HCEC 1CT (cell line): ENCODE measurements around the gene ARHGAP12.
"Not testable (repeated sequence)": the region's sequence is repeated elsewhere in the genome, so short reads cannot be mapped to it uniquely, and the experiment has no call there.

Experiments
- DNase-seq: peaks from one replicate; pipeline ENCODE4 v3.0.0-alpha.2; 2017

Gene ARHGAP12

DNA sequence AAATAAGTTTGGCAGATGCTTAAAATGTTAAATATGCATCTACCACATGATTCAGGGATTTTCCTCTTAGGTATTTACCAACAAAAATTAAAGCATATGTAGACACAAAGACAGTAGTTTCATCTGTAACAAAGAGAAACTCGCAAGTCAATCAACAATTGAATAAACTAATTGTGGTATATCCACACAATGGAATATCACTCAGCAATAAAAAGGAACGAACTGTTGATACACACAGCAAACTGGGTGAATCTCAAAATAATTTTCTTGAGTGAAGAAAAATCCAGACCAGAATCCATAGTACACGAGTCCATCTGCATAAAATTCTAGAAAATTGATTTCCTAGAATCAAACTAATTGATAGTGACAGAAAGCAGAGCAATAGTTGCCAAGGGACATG lies 5.2 kb downstream of the ARHGAP12 start:
- DNase-seq: no peak

DNA sequence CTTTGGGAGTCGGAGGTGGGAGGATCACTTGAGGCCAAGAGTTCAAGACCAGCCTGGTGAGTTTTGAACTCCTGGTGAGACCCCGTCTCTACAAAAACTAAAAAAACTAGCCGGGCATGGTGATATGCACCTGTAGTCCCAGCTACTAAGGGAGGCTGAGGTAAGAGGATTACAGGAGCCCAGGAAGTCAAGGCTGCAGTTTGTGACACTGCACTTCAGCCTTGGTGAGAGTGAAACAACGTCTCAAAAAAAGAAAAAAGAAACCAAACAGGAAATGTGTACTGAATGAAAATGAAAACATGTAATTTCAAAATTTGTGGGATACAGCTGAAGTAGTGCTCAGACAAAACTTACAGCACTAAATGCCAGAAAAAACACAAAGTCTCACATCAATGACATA lies 7.6 kb downstream of the ARHGAP12 start:
- DNase-seq: no peak

DNA sequence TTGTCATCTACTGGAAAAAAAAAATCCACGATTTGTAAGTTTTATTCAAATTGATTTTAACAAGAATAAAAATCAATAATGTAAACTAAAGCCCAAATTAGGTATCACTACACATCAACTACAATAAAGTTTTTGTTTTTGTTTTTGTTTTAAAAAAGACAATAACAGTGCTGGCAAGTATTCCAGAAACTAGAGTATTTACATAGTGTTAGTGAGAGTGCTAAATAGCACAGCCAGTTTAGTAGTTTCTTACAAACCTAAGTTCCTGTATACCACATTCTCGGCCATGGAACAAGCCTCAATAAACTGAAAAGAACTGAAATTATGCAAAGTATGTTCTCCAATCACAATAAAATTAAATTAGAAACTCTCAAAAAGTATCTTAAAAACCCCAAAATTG lies 8.1 kb downstream of the ARHGAP12 start:
- DNase-seq: no peak

DNA sequence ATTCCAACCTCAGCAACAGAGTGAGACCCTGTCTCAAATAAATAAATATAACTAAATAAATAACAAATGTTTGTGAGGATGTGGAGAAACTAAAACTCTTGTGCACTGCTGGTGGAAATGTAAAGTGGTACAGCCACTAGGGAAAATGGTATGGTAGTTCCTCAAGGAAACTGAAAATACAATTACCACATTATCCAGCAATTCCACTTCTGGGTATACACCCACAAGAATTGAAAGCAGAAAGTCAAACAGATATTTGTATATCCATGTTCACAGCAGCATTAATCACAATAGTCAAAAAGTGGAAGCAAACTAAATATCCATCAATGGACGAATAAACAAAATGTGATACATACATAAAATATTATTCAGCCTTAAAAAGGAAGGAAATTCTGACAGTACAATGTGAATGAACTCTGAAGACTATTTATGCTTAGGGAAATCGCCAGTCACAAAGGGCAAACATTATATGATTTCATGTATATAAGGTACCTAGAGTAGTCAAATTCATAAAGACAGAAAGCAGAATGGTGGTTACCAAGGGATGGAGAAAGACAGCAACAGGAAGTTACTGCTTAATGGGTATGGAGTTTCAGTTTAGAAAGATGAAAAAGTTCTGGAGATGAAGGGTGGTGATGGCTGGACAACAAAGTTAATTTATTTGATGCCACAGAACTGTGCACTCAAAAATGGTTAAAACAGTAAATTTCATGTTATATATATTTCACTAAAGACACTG lies 9.8 kb downstream of the ARHGAP12 start:
- DNase-seq: no peak

DNA sequence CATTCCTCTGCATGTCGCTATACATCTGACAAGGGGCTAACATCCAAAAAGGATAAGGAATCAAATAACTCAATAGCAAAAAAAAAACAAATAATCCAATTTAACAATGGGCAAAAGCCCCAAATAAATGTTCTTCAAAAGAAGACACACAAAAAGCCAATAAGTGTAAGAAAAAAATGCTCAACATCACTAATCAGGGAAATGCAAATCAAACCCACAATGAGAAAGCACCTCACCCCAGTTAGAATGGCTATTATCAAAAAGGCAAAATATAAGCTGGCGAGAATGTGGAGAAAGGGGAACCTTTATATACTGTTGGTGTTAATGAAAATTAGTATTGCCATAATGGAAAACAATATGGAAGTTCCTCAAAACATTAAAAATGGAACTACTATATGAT lies 14.3 kb downstream of the ARHGAP12 start:
- DNase-seq: no peak

DNA sequence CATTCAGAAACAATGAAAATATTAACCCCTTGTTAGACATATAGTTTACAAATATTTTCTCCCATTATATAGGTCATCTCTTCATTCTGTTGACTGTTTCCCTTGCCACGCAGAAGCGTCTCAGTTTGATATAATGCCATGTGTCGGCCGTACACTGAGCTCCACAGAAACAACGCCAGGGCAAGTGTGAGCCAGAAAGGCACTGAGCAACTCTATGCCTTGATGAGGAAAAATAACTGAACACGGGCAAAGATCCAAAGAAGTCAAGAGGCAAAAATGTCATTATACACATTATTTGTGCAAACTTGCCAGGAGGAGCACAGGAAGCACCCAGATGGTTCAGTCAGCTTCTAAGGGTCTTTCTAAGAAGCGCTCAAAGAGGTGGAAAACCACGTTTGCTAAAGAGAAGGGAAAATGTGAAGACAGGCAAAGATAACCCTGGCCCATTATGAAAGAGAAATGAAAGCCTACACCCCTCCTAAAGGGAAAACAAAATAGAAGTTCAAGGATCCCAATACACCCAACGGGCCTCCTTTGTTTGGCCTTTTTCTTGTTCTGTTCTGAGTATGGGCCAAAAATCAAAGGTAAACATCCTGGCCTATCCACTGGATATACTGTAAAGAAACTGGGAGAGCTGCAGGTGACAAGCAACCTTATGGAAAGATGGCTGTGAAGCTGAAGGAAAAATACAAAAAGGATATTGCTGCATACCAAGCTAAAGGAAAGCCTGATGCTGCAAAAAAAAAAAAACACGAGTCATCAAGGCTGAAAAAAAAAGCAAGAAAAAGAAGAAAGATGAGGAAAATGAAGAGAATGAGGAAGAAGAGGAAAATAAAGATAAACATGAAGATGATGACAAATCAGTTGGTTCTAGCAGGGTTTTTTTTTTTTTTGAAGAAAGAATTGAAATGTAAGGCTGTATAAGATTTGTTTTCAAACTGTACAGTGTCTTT lies 15.5 kb downstream of the ARHGAP12 start:
- DNase-seq: no peak

DNA sequence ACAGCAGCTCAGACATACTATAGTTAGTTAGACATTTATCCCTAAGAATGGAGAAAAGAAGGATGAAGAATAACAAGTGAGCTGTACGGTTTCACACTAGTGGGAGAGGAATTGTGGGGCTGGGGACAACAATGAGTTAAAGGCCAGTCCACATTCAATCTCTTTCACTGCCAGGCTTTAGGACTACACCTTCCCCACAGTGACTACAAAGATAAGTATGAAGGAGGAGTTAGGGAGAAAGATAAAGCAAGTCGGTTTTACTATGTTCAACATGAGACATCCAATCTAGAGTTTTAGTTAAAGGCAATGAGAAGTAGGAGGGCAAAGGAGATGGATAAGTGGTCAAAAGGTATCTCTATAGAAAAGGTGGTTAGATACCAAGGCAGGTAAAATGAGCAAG lies 16.3 kb downstream of the ARHGAP12 start:
- peak; percentile 21 for DNase-seq

DNA sequence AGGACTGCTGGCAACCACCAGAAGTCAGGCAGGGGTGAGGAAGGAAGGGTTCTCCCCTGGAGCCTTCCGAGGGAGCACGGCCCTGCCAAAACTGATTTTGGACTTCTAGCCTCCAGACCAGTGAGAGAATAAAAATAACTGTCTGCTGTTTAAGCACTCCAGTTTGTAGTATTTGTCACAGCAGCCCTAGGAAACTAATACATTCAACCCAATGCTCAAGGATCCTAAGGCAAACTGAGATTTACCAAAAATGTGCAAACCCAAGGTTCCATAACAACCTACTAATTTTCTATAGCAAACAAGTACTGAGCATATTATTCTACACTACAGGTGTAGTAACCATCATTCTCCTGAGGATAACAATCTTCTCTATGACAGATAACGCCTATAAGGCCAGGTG lies 18.6 kb downstream of the ARHGAP12 start:
- no peak for DNase-seq

DNA sequence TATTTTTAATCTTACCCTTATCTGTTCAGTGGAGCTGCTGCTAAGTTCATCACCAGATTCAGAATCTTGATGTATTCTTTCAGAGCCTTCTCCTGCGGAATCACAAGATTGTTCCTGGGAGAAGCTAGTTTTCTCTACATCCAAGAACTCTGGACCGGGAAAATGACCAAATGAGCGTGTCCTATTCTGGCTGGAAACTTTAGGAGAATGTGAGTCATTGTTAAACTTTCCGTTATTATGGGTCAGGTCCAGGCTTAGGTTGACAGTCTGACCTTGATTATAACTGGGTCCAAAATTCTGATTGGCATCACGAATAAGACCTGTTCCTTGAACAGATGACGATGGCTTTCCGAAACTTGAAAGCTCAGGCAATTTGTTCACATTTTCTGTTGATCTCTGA lies 20.5 kb downstream of the ARHGAP12 start:
- DNase-seq: no peak

DNA sequence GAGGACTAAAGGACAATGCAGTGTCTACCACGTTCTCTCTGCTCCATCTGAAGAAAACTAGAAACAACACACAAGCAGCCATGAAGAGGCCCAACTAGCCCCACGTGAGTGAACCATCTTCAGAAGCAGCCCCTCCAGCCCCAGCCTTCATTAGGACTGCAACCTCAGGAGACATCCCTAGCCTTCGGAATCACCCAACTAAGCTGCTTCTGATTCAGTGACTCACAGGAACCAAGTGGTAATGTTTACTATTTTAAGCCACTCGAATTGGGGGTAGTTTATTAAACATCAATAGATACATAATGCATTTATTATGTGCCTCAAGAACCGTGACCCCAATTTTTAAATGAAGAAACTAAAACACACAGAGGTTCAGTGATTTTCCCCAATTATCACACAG lies 22.6 kb downstream of the ARHGAP12 start:
- DNase-seq: peak; percentile 17

DNA sequence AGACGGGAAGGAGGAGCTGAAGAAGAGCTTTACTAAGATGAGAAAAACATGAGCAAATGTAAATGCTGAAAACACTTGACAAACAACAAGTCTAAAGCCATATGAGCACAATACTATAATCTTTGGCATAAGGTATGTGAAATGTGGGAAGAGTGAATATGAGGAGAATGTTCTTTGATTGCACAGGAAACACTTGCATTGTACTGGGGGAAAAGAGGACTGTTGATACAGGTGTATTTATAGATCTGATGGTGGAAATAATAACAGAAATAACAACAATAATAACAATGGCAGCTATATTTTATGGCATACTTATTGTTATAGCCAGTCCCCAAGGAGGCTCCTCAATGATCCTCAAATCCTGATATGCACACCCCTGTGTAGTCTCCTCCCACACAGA lies 23.0 kb downstream of the ARHGAP12 start:
- DNase-seq: no peak

DNA sequence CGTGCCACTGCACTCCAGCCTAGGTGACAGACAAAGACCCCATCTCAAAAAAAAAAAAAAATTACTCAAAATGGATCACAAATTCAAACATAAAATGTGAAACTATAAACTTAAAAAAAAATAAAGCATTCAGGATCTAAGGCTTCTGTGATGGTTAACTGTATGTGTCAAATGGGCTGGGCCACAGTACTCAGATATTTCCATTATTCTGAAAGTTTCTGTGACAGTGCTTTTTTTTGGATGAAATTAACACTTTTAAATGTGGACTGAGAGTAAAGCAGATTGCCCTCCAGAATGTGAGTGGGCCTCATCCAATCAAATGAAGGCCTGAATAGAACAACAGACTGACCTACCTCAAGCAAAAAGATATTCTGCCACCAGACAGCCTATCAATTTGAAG lies 26.0 kb downstream of the ARHGAP12 start:
- DNase-seq: no peak

DNA sequence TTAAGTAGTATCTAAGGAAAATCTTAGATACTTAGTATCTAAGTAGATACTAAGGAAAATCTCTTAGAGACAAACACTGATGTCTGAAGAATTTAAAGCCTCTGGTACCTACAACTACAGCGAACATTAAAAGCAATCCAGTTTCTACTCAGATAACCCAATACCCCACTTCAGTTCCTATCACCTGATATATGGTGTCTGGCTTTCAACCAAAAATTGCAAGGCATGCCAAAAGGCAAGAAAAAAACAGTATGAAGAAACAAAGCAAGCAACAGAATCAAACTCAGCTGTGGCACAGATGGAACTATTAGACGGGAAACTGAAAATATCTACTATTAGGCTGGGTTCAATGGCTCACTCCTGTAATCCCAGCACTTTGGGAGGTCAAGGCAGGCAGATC lies 31.1 kb downstream of the ARHGAP12 start:
- DNase-seq: no peak

DNA sequence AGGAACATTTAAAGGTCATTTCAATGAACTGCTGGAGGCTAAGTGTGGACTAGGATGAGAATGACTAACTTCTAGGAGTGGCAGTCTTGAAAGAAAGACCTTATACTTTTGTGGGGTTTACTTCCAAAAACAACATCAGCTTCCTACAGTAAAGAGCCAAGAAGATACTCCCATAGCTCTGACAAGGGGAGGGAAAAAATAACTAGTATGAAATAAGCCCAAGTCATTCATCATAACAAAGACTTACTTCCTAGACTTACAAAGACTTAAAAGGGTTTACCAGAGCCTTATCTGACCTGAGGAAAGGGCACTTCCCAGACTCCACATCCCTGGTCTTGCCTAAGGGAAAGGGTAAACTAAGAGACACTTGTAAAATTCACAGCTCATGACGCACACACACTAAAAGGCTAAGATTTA lies 31.7 kb downstream of the ARHGAP12 start:
- DNase-seq: peak; percentile 17

DNA sequence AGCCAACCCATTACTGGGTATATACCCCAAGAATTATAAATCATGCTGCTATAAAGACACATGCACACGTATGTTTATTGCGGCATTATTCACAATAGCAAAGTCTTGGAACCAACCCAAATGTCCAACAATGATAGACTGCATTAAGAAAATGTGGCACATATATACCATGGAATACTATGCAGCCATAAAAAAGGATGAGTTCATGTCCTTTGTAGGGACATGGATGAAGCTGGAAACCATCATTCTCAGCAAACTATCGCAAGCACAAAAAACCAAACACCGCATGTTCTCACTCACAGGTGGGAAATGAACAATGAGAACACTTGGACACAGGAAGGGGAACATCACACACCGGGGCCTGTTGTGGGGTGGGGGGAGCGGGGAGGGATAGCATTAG lies 32.9 kb downstream of the ARHGAP12 start:
- not testable (repeated sequence) for DNase-seq

DNA sequence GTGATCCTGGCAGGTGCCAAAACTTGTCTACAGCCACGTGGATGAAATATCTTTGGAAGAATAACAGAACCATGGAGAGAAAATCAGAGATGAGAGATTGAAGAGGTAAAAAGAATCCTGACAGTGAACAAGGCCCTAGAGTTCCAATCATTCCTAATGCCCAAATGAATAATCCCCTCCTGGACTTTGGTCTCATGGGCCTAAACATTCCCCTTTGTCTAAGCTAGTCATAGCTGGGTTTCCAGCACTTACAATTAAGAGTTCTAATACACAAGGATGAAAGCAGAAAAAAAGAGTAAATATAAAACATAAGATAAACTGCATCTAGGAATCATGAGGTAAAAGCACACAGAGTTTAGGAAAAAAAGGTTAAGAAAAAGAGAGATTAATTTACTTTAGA lies 40.2 kb downstream of the ARHGAP12 start:
- no peak for DNase-seq

DNA sequence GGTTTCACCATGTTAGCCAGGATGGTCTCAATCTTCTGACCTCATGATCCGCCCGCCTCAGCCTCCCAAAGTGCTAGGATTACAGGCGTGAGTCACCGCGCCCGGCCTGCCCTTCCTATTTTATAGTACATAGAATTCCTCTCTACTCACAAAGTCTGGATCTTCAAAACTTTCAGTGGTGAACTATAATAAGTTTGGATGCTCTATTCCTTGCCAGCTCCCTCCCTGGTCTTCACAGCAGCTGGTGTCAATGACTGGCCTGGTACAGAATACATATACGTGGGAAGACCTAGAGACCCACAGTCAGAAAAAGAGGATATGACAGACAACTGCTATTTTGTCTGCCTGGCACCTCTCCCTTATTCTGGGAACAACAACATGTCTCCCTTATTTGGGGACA lies 40.8 kb downstream of the ARHGAP12 start:
- DNase-seq: no peak

DNA sequence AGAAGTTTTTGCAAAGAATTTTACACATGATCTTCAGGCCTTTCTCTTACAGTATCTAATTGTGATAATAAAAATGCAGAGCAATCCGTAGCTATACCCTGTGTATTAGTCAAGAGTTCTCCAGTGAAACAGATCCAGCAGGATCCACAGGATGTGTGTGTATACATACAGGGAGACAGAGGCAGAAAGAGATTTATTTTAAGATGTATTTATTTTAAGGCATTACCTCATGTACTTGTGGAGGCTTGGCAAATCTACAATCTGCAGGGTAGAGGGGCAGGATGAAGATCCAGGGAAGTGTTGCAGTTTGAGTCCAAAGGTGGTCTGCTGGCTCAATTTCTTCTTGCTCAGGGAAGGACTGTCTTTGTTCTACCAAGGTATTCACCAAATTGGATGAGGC lies 41.7 kb downstream of the ARHGAP12 start:
- no peak for DNase-seq

DNA sequence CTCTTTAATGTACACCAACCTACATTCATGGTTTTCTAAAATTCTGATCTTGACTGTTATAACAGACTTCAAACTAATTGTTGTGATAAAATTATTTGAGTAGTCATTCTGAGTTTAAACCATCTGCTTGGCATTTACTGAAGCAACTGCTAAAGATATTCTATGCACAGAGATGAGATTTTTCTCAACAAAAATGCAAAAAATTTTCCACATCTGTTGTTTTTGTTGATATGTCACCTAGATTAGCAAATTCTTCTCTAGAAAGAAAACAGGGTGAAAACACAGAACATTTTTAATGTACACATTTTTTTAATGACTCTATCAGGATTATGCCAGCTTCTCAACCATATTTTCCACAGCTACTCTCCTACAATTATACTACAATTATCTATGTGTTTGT lies 42.7 kb downstream of the ARHGAP12 start:
- DNase-seq: no peak

DNA sequence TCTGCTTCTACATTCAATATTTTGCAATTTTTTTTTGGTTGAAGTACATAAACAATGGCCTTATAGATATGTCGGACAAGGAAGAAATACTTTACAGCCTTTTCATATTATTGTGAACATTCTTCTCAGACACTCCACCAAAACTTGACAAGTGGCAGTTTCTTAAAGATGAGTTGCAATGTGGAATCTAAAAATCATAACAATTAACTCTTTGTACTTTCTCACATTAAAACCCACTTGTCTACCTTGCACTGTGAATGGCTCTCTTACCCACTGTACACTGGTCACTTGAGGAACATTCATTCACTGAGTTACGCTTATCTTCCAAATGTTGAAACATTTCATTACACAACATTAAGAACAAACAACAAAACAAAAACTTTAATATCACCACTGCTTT lies 44.2 kb downstream of the ARHGAP12 start:
- DNase-seq: no peak

DNA sequence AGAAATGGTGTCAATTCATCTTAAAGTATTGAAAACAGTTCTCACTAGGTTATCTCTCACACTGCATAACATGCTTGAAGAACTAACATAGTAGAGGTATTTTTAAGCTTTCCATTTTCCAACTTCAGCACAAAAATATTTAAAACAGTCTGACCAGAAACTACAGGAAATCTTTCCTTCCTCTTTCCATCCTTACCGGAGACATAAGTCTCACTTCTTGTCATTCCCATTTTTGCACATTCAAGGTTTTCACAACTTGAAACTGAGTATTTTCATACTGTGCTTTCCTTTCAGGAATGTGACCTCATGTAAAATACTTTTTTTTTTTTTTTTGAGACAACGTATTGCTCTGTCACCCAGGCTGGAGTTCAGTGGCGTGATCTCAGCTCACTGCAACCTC lies 45.2 kb downstream of the ARHGAP12 start:
- no peak for DNase-seq

DNA sequence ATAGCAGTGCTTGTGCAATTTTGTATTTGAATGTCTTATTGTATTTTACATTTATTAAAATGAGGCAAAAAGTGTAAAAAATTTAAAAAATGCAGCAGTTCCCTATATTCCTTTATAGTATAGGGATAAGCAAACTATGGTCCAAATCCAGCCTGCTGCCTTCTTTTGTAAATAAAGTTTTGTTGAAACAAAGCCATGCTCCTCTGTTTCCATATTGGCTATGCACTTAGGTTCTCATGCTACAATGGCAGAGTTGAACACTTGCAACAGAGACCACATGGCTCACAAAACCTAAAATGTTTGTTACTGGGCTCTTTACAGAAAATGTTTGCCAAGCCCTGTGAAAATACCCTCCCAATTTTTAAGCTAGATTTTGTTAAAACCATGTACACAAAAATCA lies 50.1 kb downstream of the ARHGAP12 start:
- DNase-seq: no peak

DNA sequence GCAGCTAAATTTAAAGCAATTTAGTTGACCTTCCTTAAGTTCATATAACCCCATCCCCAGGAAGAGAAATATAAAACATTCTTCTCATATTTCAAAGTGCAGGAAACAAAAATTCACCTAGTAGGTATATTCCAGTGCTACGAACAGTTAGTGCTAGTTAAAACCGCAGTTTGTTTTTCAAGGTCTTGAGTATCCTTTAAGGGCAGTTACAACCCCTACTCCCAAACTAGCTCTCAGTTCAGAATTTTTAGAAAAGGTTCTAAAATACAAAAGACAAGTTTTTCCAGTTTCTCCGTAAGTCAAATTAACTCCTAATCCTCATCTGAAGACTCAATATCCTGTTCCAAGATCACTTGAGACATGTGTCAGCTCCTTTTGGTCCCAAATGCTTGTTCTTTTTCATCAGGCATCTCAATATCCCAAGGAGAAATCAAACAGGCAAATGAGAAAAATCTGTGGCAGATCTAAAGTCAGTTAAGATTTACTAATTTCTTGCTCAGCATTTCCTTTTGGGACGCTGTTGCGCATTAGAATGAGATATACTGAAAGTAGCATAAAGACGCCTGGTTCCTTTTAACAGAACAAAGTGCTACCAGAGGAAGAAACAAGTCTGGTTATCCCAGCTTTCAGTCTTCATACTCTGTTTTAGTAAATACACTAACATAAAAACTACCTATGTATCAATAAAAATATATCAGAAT lies 51.8 kb downstream of the ARHGAP12 start:
- no peak for DNase-seq

DNA sequence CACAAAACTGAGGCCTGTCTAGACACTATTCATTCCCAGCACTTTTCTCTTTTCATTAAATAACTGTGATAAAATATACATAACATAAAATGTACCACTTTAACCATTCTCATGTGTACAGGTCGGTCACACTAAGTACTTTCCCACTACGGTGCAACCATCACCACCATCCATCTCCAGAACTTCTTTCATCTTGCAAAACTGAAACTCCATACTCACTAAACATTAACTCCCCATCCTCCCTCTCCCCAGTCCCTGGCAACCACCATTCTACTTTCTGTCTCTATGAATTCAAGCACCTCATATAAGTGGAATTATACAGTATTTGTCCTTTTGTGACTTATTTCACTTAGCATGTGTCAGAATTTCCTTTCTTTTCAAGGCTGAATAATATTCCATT lies 53.0 kb downstream of the ARHGAP12 start:
- no peak for DNase-seq
